ENCODE results near the gene FCMR. TPM values are rescaled to one million over a fixed set of nuclear protein-coding genes. Genes with fewer than 3 reads are reported as not detected.

FCMR gene
- total and polyA plus RNA-seq, 9 of the 15 experiments (the other 6 are each of a cell fraction or from before 2014, with no cell fraction given): 0.11 to 0.82 (median 0.20) TPM; not detected in 5

DNA sequence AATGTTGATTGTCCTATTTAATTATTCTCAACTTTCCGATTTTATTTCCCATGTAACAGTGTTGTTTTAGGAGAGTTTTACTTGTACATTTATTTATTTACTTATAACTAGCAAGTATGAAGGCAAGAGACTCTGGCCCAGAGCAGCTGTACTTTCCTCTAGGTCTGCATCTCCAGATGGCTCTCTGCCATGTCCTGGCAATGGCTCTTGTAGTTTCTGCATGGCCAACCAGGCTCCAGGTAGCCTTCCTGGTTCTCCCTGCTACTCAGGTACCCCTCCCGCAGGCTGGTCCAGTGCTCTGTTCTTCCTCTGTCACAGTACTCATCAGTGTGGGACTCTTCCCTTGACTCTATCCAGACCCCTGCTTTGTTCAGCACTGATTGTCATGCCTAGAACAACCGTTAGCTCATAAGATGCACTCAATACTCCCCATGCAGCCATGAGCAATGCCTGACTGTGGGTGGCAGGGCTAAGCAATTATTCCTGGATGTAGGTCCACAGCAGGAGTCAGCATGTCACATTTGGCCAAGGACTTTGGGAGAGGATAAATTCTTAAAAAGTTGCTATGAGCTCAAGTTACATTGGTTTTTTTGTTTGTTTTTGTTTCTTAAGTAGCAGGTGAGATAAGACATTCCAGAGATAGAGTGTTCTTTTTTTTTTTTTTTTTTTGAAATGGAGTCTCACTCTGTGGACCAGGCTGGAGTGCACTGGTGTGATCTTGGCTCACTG, 67.2 kb downstream of the FCMR start (continued):
- TF ChIP-seq, protein P1, sequence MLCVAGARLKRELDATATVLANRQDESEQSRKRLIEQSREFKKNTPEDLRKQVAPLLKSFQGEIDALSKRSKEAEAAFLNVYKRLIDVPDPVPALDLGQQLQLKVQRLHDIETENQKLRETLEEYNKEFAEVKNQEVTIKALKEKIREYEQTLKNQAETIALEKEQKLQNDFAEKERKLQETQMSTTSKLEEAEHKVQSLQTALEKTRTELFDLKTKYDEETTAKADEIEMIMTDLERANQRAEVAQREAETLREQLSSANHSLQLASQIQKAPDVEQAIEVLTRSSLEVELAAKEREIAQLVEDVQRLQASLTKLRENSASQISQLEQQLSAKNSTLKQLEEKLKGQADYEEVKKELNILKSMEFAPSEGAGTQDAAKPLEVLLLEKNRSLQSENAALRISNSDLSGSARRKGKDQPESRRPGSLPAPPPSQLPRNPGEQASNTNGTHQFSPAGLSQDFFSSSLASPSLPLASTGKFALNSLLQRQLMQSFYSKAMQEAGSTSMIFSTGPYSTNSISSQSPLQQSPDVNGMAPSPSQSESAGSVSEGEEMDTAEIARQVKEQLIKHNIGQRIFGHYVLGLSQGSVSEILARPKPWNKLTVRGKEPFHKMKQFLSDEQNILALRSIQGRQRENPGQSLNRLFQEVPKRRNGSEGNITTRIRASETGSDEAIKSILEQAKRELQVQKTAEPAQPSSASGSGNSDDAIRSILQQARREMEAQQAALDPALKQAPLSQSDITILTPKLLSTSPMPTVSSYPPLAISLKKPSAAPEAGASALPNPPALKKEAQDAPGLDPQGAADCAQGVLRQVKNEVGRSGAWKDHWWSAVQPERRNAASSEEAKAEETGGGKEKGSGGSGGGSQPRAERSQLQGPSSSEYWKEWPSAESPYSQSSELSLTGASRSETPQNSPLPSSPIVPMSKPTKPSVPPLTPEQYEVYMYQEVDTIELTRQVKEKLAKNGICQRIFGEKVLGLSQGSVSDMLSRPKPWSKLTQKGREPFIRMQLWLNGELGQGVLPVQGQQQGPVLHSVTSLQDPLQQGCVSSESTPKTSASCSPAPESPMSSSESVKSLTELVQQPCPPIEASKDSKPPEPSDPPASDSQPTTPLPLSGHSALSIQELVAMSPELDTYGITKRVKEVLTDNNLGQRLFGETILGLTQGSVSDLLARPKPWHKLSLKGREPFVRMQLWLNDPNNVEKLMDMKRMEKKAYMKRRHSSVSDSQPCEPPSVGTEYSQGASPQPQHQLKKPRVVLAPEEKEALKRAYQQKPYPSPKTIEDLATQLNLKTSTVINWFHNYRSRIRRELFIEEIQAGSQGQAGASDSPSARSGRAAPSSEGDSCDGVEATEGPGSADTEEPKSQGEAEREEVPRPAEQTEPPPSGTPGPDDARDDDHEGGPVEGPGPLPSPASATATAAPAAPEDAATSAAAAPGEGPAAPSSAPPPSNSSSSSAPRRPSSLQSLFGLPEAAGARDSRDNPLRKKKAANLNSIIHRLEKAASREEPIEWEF (CRISPR knock-in tag; IDR thresholded peaks at IDR 0.05): no peak
- no peak for TF ChIP-seq FOXM1 (IDR thresholded peaks at IDR 0.05; ENCODE audit: low read depth)
- TF ChIP-seq FOXM1 (CRISPR knock-in tag; IDR thresholded peaks at IDR 0.05; ENCODE audit: low read depth): no peak
- TF ChIP-seq ZSCAN29 (IDR thresholded peaks at IDR 0.05): no peak
- no peak for TF ChIP-seq SIX5 (IDR thresholded peaks at IDR 0.05; ENCODE audit: borderline replicate concordance in 1 of 2, insufficient read depth in 1 of 2, low read depth in 1 of 2, low read length in 2 of 2)
- no peak for TF ChIP-seq EHMT2 (IDR thresholded peaks at IDR 0.05)
- TF ChIP-seq, protein P2, sequence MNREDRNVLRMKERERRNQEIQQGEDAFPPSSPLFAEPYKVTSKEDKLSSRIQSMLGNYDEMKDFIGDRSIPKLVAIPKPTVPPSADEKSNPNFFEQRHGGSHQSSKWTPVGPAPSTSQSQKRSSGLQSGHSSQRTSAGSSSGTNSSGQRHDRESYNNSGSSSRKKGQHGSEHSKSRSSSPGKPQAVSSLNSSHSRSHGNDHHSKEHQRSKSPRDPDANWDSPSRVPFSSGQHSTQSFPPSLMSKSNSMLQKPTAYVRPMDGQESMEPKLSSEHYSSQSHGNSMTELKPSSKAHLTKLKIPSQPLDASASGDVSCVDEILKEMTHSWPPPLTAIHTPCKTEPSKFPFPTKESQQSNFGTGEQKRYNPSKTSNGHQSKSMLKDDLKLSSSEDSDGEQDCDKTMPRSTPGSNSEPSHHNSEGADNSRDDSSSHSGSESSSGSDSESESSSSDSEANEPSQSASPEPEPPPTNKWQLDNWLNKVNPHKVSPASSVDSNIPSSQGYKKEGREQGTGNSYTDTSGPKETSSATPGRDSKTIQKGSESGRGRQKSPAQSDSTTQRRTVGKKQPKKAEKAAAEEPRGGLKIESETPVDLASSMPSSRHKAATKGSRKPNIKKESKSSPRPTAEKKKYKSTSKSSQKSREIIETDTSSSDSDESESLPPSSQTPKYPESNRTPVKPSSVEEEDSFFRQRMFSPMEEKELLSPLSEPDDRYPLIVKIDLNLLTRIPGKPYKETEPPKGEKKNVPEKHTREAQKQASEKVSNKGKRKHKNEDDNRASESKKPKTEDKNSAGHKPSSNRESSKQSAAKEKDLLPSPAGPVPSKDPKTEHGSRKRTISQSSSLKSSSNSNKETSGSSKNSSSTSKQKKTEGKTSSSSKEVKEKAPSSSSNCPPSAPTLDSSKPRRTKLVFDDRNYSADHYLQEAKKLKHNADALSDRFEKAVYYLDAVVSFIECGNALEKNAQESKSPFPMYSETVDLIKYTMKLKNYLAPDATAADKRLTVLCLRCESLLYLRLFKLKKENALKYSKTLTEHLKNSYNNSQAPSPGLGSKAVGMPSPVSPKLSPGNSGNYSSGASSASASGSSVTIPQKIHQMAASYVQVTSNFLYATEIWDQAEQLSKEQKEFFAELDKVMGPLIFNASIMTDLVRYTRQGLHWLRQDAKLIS (CRISPR knock-in tag; IDR thresholded peaks at IDR 0.05): no peak
- no peak for TF ChIP-seq GTF2E2 (tag; IDR thresholded peaks at IDR 0.05)
- no peak for TF ChIP-seq ELF1 (tag; IDR thresholded peaks at IDR 0.05)
- TF ChIP-seq ZNF583 (CRISPR knock-in tag; IDR thresholded peaks at IDR 0.05): no peak
- TF ChIP-seq, protein P3, sequence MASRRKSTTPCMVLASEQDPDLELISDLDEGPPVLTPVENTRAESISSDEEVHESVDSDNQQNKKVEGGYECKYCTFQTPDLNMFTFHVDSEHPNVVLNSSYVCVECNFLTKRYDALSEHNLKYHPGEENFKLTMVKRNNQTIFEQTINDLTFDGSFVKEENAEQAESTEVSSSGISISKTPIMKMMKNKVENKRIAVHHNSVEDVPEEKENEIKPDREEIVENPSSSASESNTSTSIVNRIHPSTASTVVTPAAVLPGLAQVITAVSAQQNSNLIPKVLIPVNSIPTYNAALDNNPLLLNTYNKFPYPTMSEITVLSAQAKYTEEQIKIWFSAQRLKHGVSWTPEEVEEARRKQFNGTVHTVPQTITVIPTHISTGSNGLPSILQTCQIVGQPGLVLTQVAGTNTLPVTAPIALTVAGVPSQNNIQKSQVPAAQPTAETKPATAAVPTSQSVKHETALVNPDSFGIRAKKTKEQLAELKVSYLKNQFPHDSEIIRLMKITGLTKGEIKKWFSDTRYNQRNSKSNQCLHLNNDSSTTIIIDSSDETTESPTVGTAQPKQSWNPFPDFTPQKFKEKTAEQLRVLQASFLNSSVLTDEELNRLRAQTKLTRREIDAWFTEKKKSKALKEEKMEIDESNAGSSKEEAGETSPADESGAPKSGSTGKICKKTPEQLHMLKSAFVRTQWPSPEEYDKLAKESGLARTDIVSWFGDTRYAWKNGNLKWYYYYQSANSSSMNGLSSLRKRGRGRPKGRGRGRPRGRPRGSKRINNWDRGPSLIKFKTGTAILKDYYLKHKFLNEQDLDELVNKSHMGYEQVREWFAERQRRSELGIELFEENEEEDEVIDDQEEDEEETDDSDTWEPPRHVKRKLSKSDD (conservative IDR thresholded peaks at IDR 0.05; ENCODE audit: low read length): no peak
- TF ChIP-seq ZNF586 (CRISPR knock-in tag; conservative IDR thresholded peaks at IDR 0.05): no peak
- TF ChIP-seq ZNF274 (IDR thresholded peaks at IDR 0.05; ENCODE audit: borderline replicate concordance, low read depth, low read length): no peak

All from K562 (cell line).